NB4 (cell line): Measurements from ENCODE around the gene QSOX2.
"Not testable (repeated sequence)": the region's sequence is repeated elsewhere in the genome, so short reads cannot be mapped to it uniquely, and the experiment has no call there.

Experiments
- DNase-seq: peaks from one replicate; pipeline ENCODE4 v3.0.0; 2010; ENCODE audit warnings: low read depth
- H3K4me3 ChIP-seq: one replicate; pipeline ENCODE4 v1.5.1; 2011; ENCODE audit warnings: mild to moderate bottlenecking, low read depth, low read length, moderate library complexity
- MYC ChIP-seq: IDR thresholded peaks from 2 replicates; pipeline ENCODE4 v1.6.1; 2011; ENCODE audit warnings: low read depth, low read length
- POLR2A ChIP-seq: IDR thresholded peaks from 2 replicates; pipeline ENCODE4 v1.6.1; 2011; ENCODE audit warnings: mild to moderate bottlenecking; ENCODE audit not compliant: insufficient read length; ENCODE audit errors: extremely low read depth
- TF ChIP-seq, protein P1 (sequence below): IDR thresholded peaks from one replicate; pipeline ENCODE4 v1.5.1; 2012; ENCODE audit warnings: low read depth, low read length
- TF ChIP-seq, protein P2 (sequence below): IDR thresholded peaks from 2 replicates; pipeline ENCODE4 v1.6.1; 2011; ENCODE audit warnings: low read depth, low read length

The QSOX2 gene

DNA sequence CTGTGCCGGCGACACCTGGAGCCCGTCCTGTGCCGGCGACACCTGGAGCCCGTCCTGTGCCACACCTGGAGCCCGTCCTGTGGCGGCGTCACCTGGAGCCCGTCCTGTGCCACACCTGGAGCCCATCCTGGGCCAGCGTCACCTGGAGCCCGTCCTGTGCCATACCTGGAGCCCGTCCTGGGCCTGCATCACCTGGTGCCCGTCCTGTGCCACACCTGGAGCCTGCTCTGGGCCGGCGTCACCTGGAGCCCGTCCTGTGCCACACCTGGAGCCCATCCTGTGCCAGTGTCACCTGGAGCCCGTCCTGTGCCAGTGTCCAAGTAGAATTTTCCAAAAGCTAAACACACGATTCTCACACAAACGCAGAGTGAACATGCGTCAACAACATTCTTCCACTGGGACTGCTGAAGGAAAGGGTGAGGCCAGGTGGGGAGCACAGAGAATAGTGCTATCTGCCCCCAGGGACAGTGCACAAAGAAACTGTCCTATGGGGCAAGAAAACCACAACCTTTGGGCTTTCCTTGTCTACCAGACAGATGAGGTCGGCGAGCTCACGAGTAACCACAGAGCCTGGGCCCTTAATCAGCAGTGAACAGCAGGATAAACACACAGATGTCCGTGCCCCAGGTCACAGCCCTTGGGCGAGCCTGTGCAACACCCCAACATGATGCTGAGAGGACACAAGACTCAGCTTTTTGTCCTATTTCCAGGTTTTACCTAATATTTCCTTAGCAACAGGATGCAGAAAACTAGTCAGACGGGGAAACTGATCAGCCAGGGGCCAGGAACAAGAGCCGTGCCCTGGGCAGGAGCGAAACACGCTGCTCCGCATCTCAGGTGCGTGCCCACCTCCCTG lies 7.9 kb downstream of the QSOX2 start:
- no peak overlapping the region for H3K4me3 ChIP-seq
- no peak for TF ChIP-seq MYC
- TF ChIP-seq, protein P1, sequence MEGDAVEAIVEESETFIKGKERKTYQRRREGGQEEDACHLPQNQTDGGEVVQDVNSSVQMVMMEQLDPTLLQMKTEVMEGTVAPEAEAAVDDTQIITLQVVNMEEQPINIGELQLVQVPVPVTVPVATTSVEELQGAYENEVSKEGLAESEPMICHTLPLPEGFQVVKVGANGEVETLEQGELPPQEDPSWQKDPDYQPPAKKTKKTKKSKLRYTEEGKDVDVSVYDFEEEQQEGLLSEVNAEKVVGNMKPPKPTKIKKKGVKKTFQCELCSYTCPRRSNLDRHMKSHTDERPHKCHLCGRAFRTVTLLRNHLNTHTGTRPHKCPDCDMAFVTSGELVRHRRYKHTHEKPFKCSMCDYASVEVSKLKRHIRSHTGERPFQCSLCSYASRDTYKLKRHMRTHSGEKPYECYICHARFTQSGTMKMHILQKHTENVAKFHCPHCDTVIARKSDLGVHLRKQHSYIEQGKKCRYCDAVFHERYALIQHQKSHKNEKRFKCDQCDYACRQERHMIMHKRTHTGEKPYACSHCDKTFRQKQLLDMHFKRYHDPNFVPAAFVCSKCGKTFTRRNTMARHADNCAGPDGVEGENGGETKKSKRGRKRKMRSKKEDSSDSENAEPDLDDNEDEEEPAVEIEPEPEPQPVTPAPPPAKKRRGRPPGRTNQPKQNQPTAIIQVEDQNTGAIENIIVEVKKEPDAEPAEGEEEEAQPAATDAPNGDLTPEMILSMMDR: no peak
- TF ChIP-seq, protein P2, sequence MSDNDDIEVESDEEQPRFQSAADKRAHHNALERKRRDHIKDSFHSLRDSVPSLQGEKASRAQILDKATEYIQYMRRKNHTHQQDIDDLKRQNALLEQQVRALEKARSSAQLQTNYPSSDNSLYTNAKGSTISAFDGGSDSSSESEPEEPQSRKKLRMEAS: no peak
- DNase-seq: peak; percentile 63

DNA sequence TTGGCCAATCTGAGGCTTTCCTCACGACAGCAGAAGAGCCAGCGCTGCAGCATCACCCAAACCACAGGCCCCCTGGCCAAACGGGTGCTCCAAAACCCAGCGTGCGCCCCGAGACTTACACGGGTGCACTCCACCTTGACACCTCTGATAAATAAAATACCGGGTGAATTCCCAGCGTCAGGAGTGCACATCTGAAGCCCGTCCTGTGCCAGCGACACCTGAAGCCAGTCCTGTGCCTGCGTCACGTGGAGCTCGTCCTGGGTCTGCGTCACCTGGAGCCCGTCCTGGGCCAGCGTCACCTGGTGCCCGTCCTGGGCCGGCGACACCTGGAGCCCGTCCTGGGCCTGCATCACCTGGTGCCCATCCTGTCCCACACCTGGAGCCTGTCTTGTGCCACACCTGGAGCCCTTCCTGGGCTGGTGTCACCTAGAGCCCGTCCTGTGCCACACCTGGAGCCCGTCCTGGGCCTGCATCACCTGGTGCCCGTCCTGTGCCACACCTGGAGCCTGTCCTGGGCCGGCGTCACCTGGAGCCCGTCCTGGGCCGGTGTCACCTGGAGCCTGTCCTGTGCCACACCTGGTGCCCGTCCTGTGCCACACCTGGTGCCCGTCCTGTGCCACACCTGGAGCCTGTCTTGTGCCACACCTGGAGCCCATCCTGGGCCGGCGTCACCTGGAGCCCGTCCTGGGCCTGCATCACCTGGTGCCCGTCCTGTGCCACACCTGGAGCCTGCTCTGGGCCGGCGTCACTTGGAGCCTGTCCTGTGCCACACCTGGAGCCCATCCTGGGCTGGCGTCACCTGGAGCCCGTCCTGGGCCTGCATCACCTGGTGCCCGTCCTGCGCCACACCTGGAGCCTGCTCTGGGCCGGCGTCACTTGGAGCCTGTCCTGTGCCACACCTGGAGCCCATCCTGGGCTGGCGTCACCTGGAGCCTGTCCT lies 8.9 kb downstream of the QSOX2 start:
- not testable (repeated sequence) for H3K4me3 ChIP-seq, DNase-seq

DNA sequence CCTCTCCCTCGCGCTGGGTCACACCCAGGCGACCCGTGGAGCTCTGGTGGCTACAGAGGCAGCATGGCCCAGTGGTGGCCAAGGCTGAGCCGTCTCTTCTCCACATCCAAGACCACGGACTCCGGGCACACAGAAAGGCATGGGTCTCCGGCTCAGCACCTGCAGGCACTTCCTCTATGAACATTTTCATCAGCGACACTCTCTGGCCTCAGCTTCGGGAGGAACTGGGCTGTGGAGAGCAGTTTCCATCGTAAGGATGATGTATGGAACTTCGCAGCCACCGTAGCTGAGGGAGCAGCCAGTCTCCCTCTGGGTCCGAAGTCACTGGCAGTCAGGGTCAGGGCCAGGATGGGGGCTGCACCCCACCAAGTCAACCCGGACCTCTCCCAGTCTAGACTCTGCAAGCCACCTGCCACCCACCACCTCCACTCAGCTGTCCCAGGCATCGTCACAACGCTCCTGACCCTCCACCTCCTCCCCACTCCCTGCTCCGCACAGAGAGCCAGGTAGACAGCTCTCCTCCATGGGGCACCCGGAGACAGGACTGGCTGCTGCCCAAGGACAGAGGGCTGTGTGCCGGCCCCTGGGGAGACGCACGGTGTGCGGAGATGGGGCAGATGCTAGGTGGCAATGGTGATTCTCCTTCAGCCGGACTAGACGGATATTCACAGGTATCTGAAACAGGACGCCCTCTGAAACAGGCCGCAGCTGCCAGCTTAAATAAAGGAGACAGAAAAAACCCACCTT lies 9.7 kb downstream of the QSOX2 start:
- TF ChIP-seq POLR2A: no peak
- TF ChIP-seq, protein P1: no peak
- TF ChIP-seq, protein P2: no peak
- no peak for TF ChIP-seq MYC
- no peak overlapping the region for H3K4me3 ChIP-seq
- DNase-seq: no peak

DNA sequence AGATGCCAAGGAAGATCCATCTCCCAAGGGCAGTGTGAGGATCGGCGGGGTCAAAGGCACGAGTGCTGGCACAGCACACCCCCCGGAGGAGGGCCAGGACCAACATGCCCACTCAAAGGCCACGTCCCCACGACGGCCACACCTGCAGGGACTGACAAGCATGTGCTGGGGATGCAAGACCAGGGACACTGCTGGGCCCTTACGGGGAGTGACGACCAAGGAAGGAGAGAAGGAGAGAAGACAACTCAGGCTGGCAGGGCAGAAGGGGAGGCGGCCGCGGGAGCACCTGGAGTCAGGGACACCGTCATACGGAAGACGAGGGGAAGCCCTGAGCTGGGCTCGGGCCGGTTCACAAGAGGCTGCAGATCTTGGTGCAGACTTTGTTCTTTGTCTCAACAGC lies 10.4 kb downstream of the QSOX2 start:
- TF ChIP-seq MYC: no peak
- TF ChIP-seq, protein P2: no peak
- TF ChIP-seq POLR2A: no peak
- TF ChIP-seq, protein P1: no peak
- DNase-seq: no peak
- H3K4me3 ChIP-seq: no peak overlapping the region

DNA sequence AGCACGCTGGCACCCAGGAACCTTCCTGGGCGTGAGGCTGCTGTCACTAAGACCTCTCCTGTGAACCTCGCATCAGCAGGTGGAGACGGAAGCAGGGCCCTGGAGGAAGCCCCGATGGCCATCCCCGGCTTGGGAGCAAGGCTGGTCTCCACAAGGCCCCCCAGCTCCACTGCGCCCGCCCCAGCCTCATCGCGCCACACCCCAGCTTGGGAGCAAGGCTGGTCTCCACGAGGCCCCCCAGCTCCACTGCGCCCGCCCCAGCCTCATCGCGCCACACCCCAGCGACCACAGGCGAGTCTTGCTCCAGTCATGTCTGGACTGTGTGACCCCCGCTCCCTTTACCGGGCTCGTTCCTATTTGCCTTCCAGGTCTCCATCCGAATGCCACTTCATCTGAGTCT lies 11.0 kb downstream of the QSOX2 start:
- TF ChIP-seq POLR2A (no peak), MYC (no peak)
- TF ChIP-seq, protein P2: no peak
- TF ChIP-seq, protein P1: no peak
- no peak overlapping the region for H3K4me3 ChIP-seq
- DNase-seq: no peak

DNA sequence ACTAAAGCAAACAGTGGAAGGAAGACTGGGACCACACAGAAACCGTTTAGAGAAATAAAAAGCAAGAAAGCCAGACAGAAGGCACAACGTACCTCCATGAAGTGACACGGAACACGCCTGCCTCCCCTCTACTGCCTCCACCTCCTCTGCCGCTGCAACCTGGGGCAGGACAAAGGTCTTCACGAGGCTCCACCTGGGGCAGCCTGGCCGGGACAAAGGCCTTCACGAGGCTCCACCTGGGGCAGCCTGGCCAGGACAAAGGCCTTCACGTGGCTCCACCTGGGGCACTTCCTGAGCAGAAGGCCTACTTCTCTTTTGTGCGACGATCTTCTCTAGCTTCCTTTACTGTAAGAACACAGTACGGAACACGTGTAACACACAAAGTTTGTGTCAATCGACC lies 11.7 kb downstream of the QSOX2 start:
- no peak for DNase-seq
- TF ChIP-seq, protein P1: no peak
- TF ChIP-seq MYC: no peak
- TF ChIP-seq POLR2A: no peak
- TF ChIP-seq, protein P2: no peak
- no peak overlapping the region for H3K4me3 ChIP-seq
